ENCODE data around the gene TBXAS1.

DNA sequence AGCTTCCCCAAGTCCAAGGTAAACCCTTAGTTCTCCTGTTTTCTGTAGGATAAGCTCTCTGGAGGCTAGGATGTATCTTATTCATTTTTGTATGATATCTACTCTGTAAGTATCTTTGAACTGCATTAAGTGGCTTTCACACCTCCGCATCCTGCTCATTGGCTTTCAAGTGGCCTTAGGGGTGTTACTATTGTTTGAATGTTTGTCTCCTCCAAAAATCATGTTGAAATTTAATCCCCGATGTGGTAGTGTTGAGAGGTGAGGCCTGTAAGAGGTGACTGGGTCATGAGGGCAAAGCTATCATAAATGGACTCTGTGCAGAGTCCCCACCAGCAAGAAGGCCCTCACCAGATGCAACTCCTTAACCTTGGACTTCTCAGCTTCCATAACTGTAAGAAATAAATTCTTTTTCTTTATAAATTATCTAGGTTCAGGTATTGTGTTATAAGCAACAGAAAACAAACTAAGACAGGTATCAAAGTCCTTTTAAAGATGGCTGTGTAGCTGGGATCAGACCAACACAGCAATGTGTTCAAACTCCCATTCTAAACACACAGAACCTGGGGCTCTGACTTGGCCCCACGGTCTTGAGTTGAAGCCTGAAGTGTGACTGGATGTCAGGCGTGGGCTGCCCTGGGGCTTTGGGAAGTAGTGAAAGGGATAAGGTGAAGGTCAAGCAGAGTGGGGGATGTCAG is 25.9 kb downstream of the TBXAS1 start:
- TF ChIP-seq CTCF (IDR thresholded peaks at IDR 0.05) (no peak), ELF4 (CRISPR knock-in tag; IDR thresholded peaks at IDR 0.05; ENCODE audit: low read depth) (no peak), ZNF512 (CRISPR knock-in tag; IDR thresholded peaks at IDR 0.05; ENCODE audit: borderline replicate concordance) (no peak), TCF7 (CRISPR knock-in tag; IDR thresholded peaks at IDR 0.05; ENCODE audit: low read depth) (no peak)
- TF ChIP-seq, protein P1, sequence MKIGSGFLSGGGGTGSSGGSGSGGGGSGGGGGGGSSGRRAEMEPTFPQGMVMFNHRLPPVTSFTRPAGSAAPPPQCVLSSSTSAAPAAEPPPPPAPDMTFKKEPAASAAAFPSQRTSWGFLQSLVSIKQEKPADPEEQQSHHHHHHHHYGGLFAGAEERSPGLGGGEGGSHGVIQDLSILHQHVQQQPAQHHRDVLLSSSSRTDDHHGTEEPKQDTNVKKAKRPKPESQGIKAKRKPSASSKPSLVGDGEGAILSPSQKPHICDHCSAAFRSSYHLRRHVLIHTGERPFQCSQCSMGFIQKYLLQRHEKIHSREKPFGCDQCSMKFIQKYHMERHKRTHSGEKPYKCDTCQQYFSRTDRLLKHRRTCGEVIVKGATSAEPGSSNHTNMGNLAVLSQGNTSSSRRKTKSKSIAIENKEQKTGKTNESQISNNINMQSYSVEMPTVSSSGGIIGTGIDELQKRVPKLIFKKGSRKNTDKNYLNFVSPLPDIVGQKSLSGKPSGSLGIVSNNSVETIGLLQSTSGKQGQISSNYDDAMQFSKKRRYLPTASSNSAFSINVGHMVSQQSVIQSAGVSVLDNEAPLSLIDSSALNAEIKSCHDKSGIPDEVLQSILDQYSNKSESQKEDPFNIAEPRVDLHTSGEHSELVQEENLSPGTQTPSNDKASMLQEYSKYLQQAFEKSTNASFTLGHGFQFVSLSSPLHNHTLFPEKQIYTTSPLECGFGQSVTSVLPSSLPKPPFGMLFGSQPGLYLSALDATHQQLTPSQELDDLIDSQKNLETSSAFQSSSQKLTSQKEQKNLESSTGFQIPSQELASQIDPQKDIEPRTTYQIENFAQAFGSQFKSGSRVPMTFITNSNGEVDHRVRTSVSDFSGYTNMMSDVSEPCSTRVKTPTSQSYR (CRISPR knock-in tag; IDR thresholded peaks at IDR 0.05): no peak
- TF ChIP-seq, protein P2, sequence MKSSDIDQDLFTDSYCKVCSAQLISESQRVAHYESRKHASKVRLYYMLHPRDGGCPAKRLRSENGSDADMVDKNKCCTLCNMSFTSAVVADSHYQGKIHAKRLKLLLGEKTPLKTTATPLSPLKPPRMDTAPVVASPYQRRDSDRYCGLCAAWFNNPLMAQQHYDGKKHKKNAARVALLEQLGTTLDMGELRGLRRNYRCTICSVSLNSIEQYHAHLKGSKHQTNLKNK (CRISPR knock-in tag; IDR thresholded peaks at IDR 0.05): no peak

All from WTC11 (cell line).